Measurements from ENCODE around the gene MED28.

Gene MED28

DNA sequence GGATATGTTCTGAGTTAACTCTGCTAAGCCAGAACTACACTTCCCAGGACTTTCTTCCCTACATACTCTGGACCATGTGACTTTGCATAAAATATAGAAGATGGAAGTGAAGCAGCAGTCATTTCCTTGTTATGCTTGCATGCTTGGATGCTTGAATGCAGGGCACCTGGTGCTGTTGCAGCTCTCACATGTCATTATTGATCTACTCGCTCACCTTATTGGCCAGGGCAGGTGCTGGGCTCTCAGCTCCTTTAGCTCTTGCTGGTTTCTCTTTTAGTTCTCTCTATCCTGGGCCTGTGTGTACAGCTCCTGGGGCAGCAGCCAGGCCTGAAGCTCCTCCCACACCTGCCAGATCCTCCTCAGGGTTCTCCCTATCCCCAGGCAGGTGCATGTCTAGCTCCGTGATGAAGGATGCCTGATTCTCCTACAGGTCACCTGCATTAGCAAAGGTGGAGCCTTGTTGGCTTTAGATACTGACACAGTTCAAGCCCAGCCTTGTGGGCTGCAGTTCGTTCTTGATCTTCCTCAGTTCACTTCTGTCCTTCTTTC is 53.3 kb downstream of the MED28 start:
- no peak for DNase-seq

- no peak for DNase-seq
Measured at GRCh38 chr4:17670423-17670822, 56.0 kb downstream of the MED28 start.

DNA sequence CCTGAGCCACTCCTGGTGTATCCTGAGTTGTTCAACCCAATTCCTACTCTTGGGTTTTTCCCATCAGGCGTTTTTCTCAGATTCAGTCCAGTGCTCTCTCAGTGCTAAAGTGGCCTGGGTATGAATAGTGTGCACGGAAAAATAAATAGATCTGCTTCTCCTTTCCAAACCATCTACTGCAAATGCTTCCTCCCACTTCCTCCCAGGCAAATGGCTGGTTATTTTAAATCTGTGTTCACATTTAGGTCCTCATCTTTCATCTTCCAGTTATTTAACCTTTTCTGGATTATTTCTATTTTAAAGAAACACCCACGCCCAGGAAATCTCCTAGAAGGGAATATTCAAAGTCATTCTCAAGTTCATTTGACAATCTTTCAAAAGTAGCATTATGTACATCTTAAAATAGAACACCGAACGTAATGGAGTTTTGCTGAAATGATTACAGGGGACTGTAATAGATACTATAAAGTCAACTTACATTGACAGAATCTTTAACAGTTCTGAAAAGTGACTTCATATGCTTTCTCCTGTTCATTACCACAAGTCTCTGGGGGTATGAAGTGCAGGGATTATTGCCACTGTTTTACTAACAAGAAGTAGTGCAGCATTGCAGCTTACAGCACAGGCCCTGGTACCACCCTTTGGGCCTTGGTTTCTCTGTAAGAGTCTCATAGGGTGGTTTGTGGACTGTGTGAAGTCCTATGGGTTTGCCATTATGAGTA is 66.3 kb downstream of the MED28 start:
- no peak for DNase-seq

- DNase-seq = no peak
Measured at GRCh38 chr4:17681281-17682221, 67.1 kb downstream of the MED28 start.

DNA sequence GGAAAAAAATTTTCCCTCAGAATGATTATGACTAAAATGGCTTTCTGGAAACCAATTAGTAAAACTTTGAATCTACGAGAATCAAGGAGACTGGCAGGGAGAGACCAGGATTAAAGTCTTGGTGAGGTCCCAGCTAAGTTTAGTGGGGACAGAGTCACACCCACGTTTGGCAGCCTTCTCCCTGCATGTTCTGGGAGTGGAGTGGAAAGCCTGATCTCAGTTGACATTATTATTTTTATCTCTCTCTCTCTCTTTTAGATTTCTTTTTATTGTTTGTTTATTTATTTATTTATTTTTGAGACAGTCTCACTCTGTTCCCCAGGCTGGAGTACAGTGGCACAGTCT is 67.8 kb downstream of the MED28 start:
- DNase-seq = no peak

Data from T-helper 9 cell (primary cell).